ENCODE data around the gene ZSWIM8. TPM values are rescaled to one million over a fixed set of nuclear protein-coding genes. Genes with fewer than 3 reads are reported as not detected.

Gene ZSWIM8
- total RNA-seq (2013; cell fraction: nucleolus; rRNA removed): 75.9 and 86.5 TPM in 2 replicates
- total RNA-seq (2014; rRNA removed): 23.9 and 30.8 TPM in 2 replicates
- 16.4 and 18.7 TPM in 2 replicates for total RNA-seq (2014; rRNA removed; fragmentation: Illumina TruSeq; extraction: Trizol)
- total RNA-seq (2021): 45.4 and 47.9 TPM in 2 replicates
- 79.3 TPM for polyA plus RNA-seq (2011; ENCODE audit: low read depth)
- polyA plus RNA-seq (2011; rRNA removed): 17.5 and 44.6 TPM in 2 replicates
- 39.4 and 62.6 TPM in 2 replicates for polyA plus RNA-seq (2011; cell fraction: cytosol; rRNA removed)
- polyA plus RNA-seq (2011; cell fraction: nucleus; rRNA removed): 436 and 485 TPM in 2 replicates
- polyA plus RNA-seq (2012): 58.6 and 83.1 TPM in 2 replicates
- polyA plus RNA-seq (2014; fragmentation: Illumina TruSeq; extraction: Trizol): 15.3 and 31.5 TPM in 2 replicates
- polyA plus RNA-seq (2014; fragmentation: Nextera tagmentation; extraction: Ambion mirVana): 1 to 10 TPM; 7.8 to 8.5 TPM
- polyA plus RNA-seq (2014; rRNA removed): 47.1 and 48.8 TPM in 2 replicates
- 10 to 100 TPM; 14.0 to 15.1 TPM for polyA plus RNA-seq (2016; fragmentation: Nextera tagmentation; extraction: Ambion mirVana)
- polyA minus RNA-seq (2011; rRNA and poly(A)+ RNA removed): 36.3 and 63.7 TPM in 2 replicates
- 23.0 and 27.1 TPM in 2 replicates for polyA minus RNA-seq (2011; cell fraction: cytosol; rRNA and poly(A)+ RNA removed)
- 43.3 and 67.1 TPM in 2 replicates for polyA minus RNA-seq (2011; cell fraction: nucleus; rRNA and poly(A)+ RNA removed)
- percentile 71 among the genes with signal in this experiment for Bru-seq, nascent RNA
- percentile 89 among the genes with signal in this experiment for BruChase-seq, experiment 1, labeled RNA remaining after a 6-hour chase
- percentile 85 among the genes with signal in this experiment for BruChase-seq, experiment 2, labeled RNA remaining after a 2-hour chase
- long read RNA-seq, experiment 1: 0 reads
- long read RNA-seq, experiment 2, partial matches to known transcripts: 4 of 5 reads
- long read RNA-seq, experiment 2, other reads (novel, unspliced or antisense): 1 of 5 reads

- peak within 1 kb of the TSS; percentile 79 for H3K4me2 ChIP-seq (ENCODE audit: control insufficient read depth, insufficient read depth)
- H2AFZ ChIP-seq (ENCODE audit: control insufficient read depth, low read depth, low read length): peak within 1 kb of the TSS; percentile 97
- H4K20me1 ChIP-seq (ENCODE audit: control insufficient read depth, insufficient read depth): peaks cover 4% of the 10 kb centered on the region; the same call in 1 of the 2 replicates
- WGBS (ENCODE audit: insufficient coverage, insufficient replicate concordance, low lambda C conversion rate, missing lambda C conversion rate): 2% methylated on average over 30 of the region's 36 CpGs
- ChIA-PET POLR2A (interaction anchor here (0.9 to 5.0 kb wide), 7 partner anchors 9 to 132 kb away, joined by 3 to 40 read pairs (median 4); a partner anchor contains a TSS), RAD21 (ENCODE audit: unreplicated experiment) (interaction anchor here (0.6 to 2.2 kb wide), 6 partner anchors 12 to 256 kb away, joined by 3 to 12 read pairs (median 4); no protein-coding TSS in a partner anchor), SMC1A (ENCODE audit: uncharacterized antibody, unreplicated experiment) (interaction anchor here (1.5 to 2.5 kb wide), 4 partner anchors 8 to 26 kb away, joined by 4 to 15 read pairs (median 4); a partner anchor contains a TSS), CTCF (interaction anchor here (0.9 to 1.4 kb wide), 2 partner anchors 10 to 97 kb away, joined by 5 to 6 read pairs; no protein-coding TSS in a partner anchor)
- FAIRE-seq: peak; percentile 99
- intact Hi-C loops (cut with micrococcal nuclease; ENCODE audit: unreplicated experiment): loop anchor here (1.0 to 10.0 kb wide), 3 partner anchors 26 to 130 kb away; partner anchors contain the start of genes NDST2 and SYNPO2L
- peak within 1 kb of the TSS; percentile 85 for H3K27ac ChIP-seq (ENCODE audit: control insufficient read depth, insufficient read depth)
- H3K9me3 ChIP-seq (replicated peaks; ENCODE audit: control insufficient read depth, insufficient read depth, low read length): no peaks in the 10 kb centered on the region
- in situ Hi-C loops (cut with MboI): no loop called here
- DNase-seq (ENCODE audit: low read depth, low spot score): peak; percentile 84
- H3K4me3 ChIP-seq: peak within 1 kb of the TSS; percentile 91
- peaks cover 66% of the 10 kb centered on the region for H3K79me2 ChIP-seq (ENCODE audit: control insufficient read depth, insufficient read depth, low read length)
- H3K27me3 ChIP-seq (replicated peaks in 1 of 2; ENCODE audit: control insufficient read depth in 2 of 2, insufficient read depth in 2 of 2, low read length in 1 of 2): no peaks in the 10 kb centered on the region
- peak; percentile 89 for ATAC-seq
- H3K36me3 ChIP-seq (ENCODE audit: control insufficient read depth in 2 of 2, insufficient read depth in 2 of 2, low read length in 1 of 2): peaks cover 0 to 7% of the 10 kb centered on the region in 2 experiments; a peak in 2 of 4 replicates
- H3K9ac ChIP-seq (ENCODE audit: control insufficient read depth, insufficient read depth, low read length): peak within 1 kb of the TSS; percentile 84
- peaks cover 10% of the 10 kb centered on the region for H3K4me1 ChIP-seq (ENCODE audit: control insufficient read depth, insufficient read depth, low read length)
- no TSS peak for BruUV-seq (replicated peaks)
- peak; percentile 86; the same call in 1 of the 3 replicates for TF ChIP-seq POU2F2 (IDR thresholded peaks at IDR 0.05; ENCODE audit: borderline replicate concordance, low read depth, low read length)
- peak; percentile 86 for TF ChIP-seq POLR2A (IDR thresholded peaks at IDR 0.05; ENCODE audit: low read depth, low read length)
- TF ChIP-seq RAD51 (IDR thresholded peaks at IDR 0.05): peak; percentile 78
- TF ChIP-seq RFX5 (IDR thresholded peaks at IDR 0.05; ENCODE audit: low read depth, low read length): peak; percentile 44; the same call in 1 of the 2 replicates
- no peak for TF ChIP-seq ZNF274 (IDR thresholded peaks at IDR 0.05; ENCODE audit: insufficient read depth, insufficient read length)
- TF ChIP-seq NR2F1 (conservative IDR thresholded peaks at IDR 0.05): 0 out of 2 replicates have a peak, but pooled peaks have one; percentile 30
- TF ChIP-seq FOXK2 (IDR thresholded peaks at IDR 0.05): peak; percentile 88
- TF ChIP-seq ESRRA (IDR thresholded peaks at IDR 0.05; ENCODE audit: low read length): no peak
- peak; percentile 55 for TF ChIP-seq CUX1 (IDR thresholded peaks at IDR 0.05; ENCODE audit: insufficient replicate concordance, low read depth, low read length)
- TF ChIP-seq POLR2AphosphoS5 (IDR thresholded peaks at IDR 0.05; ENCODE audit: low read length): peak; percentile 52; the same call in 1 of the 2 replicates
- TF ChIP-seq RUNX3 (IDR thresholded peaks at IDR 0.05; ENCODE audit: low read length): peak; percentile 68; the same call in 1 of the 2 replicates
- TF ChIP-seq NBN (IDR thresholded peaks at IDR 0.05): peak; percentile 65
- no peak for TF ChIP-seq ASH2L (IDR thresholded peaks at IDR 0.05; ENCODE audit: borderline replicate concordance, low read depth)
- peak; percentile 35; the same call in 1 of the 2 replicates for TF ChIP-seq RB1 (IDR thresholded peaks at IDR 0.05; ENCODE audit: borderline replicate concordance)
- peak; percentile 69 for TF ChIP-seq NR2C1 (IDR thresholded peaks at IDR 0.05)
- TF ChIP-seq USF2 (IDR thresholded peaks at IDR 0.05; ENCODE audit: borderline replicate concordance, low read depth, low read length): peak; percentile 60
Observed at GRCh38 chr10:73785211-73785720, at the start of gene ZSWIM8. Gene ZSWIM8 (plus strand): TSS chr10:73785606. CDS start chr10:73785879, 273 bp downstream.

All from GM12878 (cell line).